ELF-1 (cell line): ENCODE results near the gene ACAP3.

Source experiments
- DNase-seq: peaks from one replicate; pipeline ENCODE4 v3.0.0-alpha.2; 2016; ENCODE audit warnings: low read depth, low spot score

ACAP3 gene

DNA sequence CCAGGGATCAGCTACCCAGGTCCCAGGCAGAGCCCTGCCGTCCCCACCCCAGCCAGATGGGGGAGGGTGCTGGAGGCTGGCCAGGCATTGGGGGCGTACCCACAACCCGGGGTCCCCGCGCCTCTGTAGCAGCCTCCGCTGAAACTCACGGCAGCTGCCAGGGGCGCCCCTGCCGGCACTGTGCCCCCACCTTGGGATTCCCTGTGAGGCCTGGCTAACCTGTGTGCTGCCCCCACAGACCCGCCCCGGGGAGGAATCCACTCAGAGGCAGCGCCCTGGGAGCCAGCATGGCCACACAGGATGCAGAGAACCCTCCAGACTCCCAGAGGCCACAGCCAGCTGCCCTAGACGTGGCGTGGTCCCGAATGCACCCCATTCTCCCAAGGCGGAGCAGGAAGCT, 37.7 kb upstream of the ACAP3 start:
- DNase-seq, result no peak

DNA sequence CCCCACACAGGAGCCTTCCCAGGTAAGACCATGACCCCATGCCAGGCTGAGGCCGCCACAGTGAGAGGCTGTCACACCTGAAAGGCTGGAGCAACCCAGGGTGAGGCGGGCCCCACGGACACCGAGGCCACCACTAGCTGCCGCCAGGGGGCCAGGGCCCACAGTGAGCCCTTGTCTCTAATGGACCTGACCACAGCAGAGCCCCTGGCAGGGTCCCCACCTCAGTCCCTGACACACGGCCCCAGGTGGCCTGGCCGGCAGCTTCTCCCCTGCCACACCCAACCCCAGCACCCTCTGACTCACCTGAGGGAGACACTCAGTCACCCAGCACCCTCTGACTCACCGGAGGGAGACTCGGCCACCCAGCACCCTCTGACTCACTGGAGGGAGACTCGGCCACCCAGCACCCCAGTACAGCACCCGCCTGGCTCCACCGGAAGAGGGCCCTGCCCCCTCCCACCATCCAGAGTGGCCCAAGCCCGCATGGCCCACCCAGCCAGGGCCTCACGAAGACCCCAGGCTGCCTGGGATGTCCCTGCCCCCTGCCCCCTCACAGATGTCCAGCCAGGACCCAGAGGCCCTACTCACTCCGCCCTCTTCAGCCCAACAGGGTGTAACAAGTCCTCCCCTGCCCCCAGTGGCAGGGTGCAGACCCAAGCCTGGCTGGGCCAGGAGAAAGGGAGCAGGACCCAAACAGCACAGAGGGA, 37.1 kb upstream of the ACAP3 start:
- no peak for DNase-seq

DNA sequence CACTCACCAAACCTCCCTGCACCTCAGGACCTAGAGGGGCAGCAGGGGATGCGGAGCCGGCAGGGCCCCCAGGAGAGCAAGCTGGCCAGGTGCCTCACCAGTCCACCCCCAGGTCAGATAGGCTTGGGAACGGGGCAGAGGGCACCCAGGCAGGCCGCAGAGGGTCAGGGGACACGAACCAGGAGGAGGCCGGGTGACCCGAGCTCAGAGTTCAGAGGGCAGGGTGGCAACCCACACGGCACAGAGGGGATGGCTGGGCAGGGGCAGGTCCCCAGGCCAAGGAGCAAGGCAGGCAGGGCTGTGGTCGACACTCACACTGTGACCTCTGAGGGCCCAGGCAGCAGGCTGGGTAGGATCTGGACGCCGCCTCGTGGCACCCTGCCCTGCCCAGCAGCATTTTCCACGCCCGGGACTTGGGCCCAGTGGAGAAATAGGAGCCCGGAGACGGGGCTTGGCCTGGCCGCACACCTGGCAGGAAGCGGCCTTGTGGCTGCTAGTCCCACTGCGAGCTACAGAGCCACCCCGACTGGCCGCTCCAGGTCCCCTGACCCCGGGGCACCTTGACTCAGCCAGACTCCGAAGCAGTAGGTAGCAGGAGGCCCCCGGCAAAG, 36.2 kb upstream of the ACAP3 start:
- DNase-seq, result no peak

DNA sequence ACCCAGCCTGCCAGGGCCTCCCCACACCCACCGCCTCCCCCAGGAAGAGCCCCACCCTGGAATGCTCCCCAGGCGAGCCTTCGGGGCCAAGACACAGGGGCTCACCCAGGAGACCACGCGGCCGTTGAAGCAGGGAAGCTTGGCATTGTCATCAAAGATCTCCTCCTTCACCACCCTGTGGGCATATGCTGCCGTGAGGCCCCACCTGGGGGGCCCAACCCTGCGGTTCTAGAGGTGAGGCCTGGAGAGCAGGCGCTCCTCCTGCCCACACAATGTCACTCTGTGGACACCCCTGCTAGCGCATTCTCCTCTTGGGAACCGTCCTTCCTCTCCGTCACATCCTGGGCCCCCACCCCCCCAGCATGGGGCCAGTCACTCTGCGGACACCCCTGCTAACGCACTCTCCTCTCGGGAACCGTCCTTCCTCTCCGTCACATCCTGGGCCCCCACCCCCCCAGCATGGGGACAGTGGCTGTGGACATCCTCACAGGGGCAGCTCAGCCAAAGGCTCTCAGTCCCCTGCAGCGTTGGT, 34.9 kb upstream of the ACAP3 start:
- DNase-seq, result no peak

DNA sequence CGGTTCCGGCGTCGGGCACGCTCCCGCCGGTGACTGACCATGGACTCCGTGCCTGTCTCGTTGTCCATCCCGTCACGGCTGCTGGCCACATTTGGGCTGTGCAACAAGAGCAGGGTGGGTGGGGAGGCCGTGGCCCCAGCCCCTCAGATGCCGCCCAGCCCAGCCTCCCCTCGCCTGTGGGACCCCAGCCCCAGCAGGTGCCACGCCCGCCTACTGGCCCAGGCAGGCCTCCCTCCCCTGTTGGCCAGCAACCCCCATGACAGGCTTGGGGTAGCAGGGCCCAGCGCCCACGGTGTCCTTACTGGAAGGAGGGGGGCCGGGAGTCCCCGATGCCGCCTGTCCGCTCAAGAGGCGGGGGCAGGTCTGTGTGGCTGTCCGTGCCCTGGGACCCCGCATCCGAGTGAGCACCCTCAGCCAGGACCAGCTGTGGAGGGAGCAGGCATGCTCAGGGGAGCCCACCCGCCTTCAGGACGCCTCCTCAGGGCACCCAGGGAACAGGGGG, 34.4 kb upstream of the ACAP3 start:
- DNase-seq, result no peak

DNA sequence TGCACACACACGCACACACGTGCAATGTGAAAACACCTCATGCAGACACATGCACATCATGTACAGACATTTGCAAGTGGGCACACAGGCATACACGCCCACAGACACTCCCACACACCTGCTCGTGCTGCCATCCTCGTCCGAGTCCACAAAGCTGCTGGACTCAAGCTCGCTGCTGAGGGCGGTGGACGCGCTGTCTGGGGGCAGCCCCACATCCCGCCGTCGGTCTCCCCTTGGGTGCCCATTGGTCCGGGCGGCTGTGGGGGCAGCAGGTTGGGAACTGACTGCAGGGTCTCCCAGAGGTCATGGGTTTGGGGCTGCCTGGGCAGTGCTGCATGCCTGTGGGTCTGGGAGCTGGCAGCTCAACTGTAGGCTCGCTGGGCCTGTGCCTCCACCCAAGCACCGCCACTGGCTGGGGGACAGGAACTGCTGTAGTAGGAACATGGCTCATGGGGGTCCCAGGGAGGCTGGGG, 33.9 kb upstream of the ACAP3 start:
- DNase-seq, result no peak

DNA sequence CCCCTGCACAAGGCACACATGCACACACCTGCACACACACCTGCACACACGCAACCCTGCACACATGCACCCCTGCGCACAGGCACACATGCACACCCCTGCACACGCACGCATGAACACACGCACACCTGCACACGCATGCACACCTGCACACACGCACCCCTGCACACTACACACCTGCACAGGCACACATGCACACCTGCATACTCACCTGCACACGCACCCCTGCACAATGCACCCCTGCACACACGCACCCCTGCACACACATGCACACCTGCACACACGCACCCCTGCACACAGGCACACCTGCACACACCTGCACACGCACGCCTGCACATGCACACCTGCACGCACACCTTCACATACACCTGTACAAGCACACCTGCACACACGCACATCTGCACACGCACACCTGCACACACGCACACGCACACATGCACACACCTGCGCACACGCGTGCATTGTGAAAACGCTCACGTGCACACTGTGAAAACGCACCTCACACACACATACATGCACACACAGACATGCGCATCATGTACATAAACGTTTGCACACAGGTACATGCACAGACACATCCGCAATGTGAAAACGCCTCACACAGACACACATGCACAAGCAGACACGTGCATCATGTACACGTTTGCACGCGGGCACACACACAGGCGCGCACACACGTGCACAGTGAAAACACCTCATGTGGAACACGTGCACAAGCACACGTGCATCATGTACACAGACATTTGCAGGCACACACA, 33.2 kb upstream of the ACAP3 start:
- DNase-seq, result no peak

DNA sequence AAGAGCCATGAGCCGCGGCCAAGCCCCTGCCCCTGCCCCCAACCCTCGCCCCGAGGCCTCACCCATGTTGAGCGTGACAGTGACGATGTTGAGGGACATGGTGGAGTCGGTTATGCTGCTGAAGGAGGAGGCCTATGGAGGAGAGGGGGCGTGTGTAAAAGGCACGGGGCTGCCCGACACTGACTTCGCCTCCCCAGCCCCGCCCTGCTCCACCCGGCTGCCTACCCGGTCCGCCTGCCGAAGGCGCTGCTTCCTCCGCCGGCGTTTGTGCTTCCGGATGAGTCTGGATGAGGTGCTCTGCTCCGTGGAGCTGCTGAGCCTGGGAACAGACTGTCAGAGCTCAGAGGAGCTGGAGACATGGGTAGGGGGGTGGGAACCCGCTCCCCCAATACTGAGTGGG, 32.5 kb upstream of the ACAP3 start:
- DNase-seq, result no peak

DNA sequence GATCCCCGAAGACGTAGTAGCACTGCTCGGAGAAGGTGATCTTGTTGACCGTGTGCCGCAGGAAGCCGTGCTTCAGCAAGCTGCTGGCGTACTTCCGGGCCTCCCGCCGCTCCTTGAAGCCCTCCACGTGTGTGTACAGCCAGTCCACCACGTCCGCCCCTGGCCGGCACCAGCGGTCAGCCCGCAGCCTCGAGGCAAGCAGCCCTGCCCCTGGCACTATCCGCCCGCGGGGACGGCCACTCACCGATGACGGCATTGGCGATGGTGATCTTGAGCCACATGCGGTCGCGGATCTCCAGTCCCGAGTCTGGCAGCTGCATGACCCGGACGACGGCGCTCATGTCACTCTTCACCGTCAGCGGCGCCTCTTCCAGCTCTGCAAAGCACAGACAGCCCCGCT, 30.5 kb upstream of the ACAP3 start:
- DNase-seq, result no peak

DNA sequence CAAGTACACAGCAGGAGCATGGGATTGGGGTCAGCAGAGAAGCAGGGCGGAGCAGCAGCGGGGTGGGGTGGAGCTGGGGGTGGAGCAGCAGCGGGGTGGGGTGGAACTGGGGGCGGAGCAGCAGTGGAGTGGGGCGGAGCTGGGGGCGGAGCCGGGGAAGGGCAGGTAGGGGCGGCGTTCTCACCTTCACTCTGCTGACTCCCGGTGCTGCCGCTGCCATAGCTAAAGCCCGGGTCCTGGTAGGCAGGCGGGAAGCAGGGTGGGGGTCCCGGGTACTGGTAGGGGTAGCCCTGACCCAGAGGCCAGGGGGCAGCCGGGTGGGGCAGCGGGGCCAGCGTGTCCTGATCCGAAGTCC, 30.0 kb upstream of the ACAP3 start:
- no peak for DNase-seq

DNA sequence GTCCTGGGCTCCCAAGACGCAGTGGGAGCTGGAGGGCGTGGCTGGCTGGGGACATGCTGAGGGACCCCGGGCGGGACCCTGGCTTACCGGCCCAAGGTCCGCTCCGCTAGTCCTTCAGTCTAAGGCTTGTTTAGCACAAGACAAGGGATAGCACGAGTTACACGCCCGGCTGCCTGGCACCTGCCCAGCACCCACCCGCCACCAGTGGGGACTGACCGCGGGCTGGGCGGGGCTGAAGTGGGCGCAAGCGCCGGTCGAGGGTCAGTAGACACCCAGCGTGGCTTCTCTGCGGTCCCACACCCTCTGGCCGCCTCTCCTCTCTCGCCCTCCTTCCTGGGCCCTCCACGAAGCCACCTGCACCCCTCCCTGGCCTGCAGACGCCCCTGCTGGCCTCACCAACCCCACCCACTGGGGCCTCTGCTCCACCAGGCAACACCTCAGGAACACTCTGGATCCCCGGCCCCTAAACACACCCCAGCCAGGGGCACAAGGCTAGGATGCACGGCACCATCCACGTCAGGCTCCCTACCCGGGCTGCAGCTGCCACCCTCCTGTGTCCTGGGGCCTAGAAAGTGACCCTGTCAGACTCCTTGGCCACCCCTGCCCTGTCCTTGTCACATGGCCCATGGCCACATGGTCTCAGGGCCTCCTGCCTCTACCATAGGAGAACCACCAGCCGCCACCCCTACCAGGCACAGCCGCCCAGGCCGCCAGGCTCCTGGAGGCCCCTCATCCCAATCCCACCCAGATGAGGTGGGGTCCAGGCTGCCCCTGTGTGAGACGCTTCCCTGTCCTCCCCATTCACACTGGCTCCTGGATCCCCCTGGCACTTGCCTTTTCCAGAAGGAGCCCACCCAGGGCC, 29.4 kb upstream of the ACAP3 start:
- DNase-seq, result no peak

DNA sequence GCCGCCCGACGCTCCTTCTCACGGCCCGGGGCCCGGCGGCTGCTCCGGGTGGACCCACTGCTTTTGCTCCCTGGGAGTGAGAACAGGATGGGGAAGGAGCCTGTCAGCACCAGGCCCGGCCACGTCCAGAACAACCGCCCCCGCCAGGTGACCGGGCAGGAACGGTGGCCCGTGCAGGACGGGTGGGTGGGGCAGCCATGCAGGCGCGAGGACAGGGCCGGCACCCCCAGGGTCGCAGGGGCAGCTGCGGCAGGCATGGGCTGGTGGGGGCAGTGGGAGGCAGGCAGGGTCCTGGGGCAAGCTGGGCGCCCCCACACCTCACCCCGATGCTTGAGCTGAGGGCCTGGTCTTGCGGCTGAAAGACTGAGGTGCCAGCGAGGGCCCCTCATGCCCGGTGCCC, 28.7 kb upstream of the ACAP3 start:
- no peak for DNase-seq

DNA sequence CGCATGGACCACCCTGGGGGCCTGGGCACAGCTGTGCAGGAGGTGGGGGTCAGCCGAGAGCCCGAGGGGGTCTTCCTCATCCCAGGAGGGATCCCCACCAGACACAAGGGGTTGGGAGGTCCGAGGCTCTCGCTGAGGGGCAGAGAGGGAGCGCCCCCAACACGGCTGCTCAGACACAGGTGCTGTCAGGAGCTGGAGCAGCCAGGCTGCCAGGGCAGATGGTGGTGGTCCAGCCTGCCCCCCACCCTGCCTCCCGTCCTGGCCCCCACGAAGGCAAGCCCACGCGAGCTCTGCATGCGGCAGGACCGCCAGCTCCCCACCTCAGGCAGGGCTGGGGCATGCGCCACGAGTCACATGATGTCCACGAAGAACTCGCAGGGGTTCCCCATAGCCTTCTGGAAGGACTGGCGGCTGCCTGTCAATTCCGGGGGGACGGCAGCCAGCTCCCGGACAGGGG, 28.1 kb upstream of the ACAP3 start:
- DNase-seq, result no peak

DNA sequence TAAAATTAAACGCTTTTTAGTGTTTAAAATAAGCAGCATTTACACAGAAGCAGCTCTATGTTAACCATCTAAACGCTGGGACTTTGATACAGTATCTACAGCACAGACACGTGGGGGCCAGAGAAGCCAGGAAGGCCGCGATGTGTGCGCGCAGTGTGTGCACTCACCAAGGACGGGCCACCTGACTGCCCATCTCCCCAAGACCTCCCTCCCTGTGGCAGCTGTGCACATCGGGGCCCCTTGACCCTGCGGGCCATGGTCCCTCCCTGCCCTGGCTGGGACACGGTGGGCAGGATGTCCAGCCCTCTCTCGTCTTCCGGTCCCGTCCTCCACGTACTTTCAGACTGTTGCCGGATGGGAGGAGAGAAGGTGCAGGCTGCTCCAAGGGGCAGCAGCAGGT, 27.6 kb upstream of the ACAP3 start:
- DNase-seq, result no peak

DNA sequence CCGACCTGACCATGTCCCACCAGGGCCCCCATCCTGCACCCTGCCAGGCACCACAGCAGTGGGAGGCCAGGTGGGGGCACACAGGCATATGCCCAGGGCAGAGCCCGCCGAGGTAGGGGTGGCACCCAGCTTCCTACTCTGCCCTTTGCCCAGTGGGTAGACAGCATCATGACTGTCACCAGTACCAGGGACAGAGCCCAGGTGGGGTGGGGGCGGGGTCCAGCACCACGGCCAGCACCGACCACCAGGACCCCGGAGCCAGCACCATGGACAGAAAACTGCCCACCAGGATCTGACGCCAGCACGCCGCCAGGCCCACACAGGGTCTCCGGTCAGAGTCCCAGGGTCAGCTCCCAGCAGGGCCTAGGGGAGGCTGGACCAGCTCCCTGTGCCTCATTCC, 27.1 kb upstream of the ACAP3 start:
- DNase-seq, result peak; percentile 83

DNA sequence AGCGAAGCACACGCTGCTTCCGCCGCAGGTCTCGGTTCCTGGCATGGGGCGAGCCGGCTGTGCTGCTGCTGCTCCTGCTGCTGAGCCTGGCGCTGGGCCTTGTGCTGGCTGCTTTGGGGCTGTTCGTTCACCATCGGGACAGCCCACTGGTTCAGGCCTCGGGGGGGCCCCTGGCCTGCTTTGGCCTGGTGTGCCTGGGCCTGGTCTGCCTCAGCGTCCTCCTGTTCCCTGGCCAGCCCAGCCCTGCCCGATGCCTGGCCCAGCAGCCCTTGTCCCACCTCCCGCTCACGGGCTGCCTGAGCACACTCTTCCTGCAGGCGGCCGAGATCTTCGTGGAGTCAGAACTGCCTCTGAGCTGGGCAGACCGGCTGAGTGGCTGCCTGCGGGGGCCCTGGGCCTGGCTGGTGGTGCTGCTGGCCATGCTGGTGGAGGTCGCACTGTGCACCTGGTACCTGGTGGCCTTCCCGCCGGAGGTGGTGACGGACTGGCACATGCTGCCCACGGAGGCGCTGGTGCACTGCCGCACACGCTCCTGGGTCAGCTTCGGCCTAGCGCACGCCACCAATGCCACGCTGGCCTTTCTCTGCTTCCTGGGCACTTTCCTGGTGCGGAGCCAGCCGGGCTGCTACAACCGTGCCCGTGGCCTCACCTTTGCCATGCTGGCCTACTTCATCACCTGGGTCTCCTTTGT, 26.0 kb upstream of the ACAP3 start:
- no peak for DNase-seq

DNA sequence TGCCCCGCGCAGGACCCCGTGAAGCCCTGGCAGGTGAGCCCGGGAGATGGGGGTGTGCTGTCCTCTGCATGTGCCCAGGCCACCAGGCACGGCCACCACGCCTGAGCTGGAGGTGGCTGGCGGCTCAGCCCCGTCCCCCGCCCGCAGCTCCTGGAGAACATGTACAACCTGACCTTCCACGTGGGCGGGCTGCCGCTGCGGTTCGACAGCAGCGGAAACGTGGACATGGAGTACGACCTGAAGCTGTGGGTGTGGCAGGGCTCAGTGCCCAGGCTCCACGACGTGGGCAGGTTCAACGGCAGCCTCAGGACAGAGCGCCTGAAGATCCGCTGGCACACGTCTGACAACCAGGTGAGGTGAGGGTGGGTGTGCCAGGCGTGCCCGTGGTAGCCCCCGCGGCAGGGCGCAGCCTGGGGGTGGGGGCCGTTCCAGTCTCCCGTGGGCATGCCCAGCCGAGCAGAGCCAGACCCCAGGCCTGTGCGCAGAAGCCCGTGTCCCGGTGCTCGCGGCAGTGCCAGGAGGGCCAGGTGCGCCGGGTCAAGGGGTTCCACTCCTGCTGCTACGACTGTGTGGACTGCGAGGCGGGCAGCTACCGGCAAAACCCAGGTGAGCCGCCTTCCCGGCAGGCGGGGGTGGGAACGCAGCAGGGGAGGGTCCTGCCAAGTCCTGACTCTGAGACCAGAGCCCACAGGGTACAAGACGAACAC, 25.2 kb upstream of the ACAP3 start:
- no peak for DNase-seq

DNA sequence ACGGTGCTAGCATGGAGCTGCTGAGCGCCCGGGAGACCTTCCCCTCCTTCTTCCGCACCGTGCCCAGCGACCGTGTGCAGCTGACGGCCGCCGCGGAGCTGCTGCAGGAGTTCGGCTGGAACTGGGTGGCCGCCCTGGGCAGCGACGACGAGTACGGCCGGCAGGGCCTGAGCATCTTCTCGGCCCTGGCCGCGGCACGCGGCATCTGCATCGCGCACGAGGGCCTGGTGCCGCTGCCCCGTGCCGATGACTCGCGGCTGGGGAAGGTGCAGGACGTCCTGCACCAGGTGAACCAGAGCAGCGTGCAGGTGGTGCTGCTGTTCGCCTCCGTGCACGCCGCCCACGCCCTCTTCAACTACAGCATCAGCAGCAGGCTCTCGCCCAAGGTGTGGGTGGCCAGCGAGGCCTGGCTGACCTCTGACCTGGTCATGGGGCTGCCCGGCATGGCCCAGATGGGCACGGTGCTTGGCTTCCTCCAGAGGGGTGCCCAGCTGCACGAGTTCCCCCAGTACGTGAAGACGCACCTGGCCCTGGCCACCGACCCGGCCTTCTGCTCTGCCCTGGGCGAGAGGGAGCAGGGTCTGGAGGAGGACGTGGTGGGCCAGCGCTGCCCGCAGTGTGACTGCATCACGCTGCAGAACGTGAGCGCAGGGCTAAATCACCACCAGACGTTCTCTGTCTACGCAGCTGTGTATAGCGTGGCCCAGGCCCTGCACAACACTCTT, 24.5 kb upstream of the ACAP3 start:
- no peak for DNase-seq
